ENCODE data around the gene EPHA2. TPM values are rescaled to one million over a fixed set of nuclear protein-coding genes. Genes with fewer than 3 reads are reported as not detected.

EPHA2 gene
- total RNA-seq, 1 donor from 2014 or later: 211 TPM

DNA sequence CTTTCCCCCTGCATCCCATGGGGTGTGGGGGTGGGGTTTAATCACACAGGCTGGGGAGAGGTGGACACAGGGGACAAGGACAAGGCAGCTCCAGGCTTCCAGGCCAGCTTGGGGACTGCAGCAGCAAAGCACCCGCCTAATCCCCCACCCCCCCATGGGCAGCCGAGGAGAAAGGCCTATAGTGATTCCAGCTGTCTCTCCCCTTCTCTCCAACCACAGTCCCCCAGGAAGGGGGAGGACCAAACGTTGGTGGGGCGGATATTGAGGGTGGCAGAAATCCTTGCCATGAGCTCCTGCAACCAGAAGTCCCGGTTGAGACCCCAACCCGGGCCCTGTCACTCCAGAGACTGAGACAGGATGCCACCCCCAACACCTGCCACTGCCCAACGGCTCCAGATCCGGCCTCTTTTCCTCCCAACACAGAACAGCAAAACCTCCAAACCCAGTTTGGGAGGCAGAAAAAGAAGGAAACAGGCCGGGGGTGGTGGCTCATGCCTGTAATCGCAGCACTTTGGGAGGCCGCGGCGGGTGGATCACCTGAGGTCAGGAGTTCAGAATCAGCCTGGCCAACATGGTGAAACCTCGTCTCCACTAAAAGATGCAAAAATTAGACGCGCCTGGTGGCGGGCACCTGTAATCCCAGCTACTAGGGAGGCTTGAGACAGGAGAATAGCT is 1.7 kb downstream of the EPHA2 start:
- no peak for DNase-seq (ENCODE audit: low read depth)
- TF ChIP-seq, protein P1, sequence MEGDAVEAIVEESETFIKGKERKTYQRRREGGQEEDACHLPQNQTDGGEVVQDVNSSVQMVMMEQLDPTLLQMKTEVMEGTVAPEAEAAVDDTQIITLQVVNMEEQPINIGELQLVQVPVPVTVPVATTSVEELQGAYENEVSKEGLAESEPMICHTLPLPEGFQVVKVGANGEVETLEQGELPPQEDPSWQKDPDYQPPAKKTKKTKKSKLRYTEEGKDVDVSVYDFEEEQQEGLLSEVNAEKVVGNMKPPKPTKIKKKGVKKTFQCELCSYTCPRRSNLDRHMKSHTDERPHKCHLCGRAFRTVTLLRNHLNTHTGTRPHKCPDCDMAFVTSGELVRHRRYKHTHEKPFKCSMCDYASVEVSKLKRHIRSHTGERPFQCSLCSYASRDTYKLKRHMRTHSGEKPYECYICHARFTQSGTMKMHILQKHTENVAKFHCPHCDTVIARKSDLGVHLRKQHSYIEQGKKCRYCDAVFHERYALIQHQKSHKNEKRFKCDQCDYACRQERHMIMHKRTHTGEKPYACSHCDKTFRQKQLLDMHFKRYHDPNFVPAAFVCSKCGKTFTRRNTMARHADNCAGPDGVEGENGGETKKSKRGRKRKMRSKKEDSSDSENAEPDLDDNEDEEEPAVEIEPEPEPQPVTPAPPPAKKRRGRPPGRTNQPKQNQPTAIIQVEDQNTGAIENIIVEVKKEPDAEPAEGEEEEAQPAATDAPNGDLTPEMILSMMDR (IDR thresholded peaks at IDR 0.05; ENCODE audit: insufficient read depth, low read length, poor library complexity, severe bottlenecking): no peak
- H3K27me3 ChIP-seq (ENCODE audit: control insufficient read depth, insufficient read depth, low read length): no peaks in the 10 kb centered on the region
- H3K36me3 ChIP-seq (ENCODE audit: control insufficient read depth, insufficient read depth, low read length): peaks cover 4% of the 10 kb centered on the region
- H3K4me3 ChIP-seq (ENCODE audit: low read depth, low read length): peak overlapping the region; percentile 79

DNA sequence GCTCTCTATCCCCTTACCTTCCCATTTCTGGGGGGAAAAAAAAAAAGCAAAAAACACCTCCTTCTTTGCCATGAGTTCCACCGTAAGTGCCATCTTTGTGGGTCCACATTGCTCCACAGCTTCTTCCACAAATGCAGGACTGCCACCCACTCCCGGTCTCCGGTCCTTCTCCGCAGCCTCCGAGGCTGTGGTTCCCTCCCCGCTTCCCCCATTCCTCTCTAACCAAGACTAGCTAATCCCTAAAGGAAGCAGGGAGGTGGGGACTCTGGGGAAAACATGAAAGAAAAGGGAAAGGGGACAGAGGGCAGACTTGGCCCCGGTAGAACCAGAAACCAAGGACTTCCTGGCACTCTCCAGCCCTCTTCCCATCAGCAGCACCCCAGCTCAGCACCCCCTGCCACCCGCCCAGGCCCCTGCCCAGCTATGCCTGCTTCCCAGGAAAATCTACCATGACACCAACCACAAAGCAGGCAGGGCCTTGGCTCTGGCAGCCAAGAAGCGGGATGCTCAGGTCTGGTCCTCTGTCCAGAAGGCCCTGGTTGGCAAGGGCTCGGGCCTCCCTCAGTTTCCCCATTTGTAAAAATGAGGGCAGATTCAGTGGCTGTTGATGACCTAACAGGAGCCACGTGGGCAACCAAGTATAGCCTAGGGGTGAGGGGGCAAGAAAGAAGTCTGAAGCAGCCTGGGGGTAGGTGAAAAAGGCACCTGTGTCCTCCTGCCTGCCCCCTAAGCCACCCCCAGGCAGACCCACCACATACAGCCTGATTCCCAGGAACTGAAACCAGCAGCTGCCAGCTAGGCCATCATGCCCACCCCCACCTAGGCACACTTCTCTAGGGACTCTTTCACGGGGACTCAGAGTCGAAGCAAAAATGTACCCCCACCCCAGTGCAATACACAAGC is 2.5 kb downstream of the EPHA2 start:
- TF ChIP-seq, protein P1 (IDR thresholded peaks at IDR 0.05; ENCODE audit: insufficient read depth, low read length, poor library complexity, severe bottlenecking): no peak
- peak overlapping the region; percentile 79 for H3K4me3 ChIP-seq (ENCODE audit: low read depth, low read length)
- DNase-seq (ENCODE audit: low read depth): no peak
- peaks cover 4% of the 10 kb centered on the region for H3K36me3 ChIP-seq (ENCODE audit: control insufficient read depth, insufficient read depth, low read length)
- no peaks in the 10 kb centered on the region for H3K27me3 ChIP-seq (ENCODE audit: control insufficient read depth, insufficient read depth, low read length)

DNA sequence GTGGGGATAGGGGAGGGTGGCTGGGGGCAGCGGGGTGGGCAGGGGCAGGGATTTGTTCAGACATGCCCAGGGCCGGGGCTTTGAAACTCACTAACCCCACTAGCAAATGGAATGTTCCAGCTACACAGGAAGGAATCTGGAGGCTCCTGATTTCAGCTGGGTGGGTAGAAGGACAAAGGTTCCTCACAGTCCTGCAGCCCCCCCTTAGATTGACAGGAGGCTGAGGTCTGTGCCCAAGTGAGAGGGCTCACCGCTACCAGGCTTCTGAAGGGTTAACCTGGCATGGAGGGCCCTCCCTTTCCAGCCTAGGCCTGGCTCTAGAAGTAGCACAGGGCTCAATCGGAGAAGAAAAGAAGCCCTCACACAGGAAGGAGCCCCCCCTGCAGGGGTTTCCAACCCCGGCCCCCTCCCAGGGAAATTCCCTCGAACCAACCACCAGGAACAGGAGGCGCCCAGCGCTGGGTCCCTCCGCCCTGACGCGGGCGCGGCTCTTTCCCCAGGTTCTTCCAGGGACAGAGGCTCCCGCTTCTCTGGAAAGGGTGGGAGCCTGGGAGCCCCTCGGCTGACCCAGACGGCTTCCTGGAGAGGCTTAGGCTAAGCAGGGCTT is 3.3 kb downstream of the EPHA2 start:
- DNase-seq (ENCODE audit: low read depth): no peak
- Histone ChIP-seq H3K36me3 (ENCODE audit: control insufficient read depth, insufficient read depth, low read length) (peaks cover 4% of the 10 kb centered on the region), H3K4me3 (ENCODE audit: low read depth, low read length) (peak overlapping the region; percentile 79), H3K27me3 (ENCODE audit: control insufficient read depth, insufficient read depth, low read length) (no peaks in the 10 kb centered on the region)
- TF ChIP-seq, protein P1 (IDR thresholded peaks at IDR 0.05; ENCODE audit: insufficient read depth, low read length, poor library complexity, severe bottlenecking): no peak

DNA sequence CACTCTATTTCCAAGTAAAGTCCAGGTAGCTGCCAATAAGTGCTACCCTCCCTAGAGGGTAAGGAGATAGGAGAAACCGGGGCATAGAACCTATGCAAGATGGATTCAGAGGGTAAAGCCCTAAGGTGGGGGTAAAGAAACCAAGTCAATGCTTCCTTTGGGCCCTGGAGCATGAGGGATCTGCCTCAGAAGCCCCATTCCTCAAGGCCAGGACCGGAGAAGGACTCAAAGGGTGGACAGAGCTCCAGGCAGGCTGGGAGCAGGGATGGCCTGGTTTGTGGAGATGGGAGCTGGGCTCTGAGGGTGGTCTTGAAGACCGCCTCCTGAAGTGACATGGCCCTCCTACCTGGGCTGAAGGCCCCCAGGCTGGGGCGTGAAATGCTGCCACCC is 3.9 kb downstream of the EPHA2 start:
- no peak for DNase-seq (ENCODE audit: low read depth)
- Histone ChIP-seq H3K36me3 (ENCODE audit: control insufficient read depth, insufficient read depth, low read length) (peaks cover 4% of the 10 kb centered on the region), H3K27me3 (ENCODE audit: control insufficient read depth, insufficient read depth, low read length) (no peaks in the 10 kb centered on the region), H3K4me3 (ENCODE audit: low read depth, low read length) (peak overlapping the region; percentile 79)
- TF ChIP-seq, protein P1 (IDR thresholded peaks at IDR 0.05; ENCODE audit: insufficient read depth, low read length, poor library complexity, severe bottlenecking): no peak

DNA sequence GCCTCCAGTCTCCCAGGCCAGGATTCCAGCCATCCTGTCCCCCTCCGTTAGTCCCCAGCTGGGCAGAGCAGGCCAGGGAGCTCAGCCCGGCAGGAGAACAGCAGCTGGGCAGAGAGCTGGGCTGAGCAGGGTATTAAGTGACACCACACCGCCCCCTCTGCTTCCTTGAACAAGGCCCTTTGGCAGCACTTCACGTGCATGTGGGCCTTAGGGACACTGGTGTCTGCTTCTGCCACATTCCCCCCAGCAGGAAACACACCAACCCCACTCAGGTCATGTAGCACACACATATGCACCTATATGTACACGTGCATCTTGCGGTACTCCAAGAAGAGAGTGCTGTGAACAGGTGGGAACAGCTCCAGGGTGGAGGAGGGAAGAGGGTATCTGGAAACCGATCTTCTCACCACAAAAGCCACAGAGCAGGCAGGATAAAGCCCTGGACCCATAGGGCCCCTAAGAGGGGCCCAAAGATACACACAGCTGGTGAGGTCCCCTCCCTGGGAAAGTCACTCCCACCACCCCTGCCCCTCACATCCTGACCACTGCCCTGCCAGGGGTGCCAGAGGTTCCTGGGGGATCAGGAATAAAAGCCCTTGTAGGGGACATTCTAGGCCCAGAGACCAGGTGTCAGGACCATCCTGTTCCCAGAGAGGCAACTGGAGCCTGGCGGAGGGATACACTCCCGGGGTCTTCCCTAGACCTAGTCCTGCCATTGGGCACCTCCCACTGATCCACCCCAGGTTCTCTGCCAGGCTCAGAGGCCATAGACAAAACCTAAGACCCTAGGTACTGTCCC is 4.5 kb downstream of the EPHA2 start:
- Histone ChIP-seq H3K27me3 (ENCODE audit: control insufficient read depth, insufficient read depth, low read length) (no peaks in the 10 kb centered on the region), H3K4me3 (ENCODE audit: low read depth, low read length) (peak overlapping the region; percentile 79), H3K36me3 (ENCODE audit: control insufficient read depth, insufficient read depth, low read length) (peaks cover 4% of the 10 kb centered on the region)
- TF ChIP-seq, protein P1 (IDR thresholded peaks at IDR 0.05; ENCODE audit: insufficient read depth, low read length, poor library complexity, severe bottlenecking): peak; percentile 8
- no peak for DNase-seq (ENCODE audit: low read depth)
